ENCODE measurements around the gene HMGXB3.

The HMGXB3 gene

DNA sequence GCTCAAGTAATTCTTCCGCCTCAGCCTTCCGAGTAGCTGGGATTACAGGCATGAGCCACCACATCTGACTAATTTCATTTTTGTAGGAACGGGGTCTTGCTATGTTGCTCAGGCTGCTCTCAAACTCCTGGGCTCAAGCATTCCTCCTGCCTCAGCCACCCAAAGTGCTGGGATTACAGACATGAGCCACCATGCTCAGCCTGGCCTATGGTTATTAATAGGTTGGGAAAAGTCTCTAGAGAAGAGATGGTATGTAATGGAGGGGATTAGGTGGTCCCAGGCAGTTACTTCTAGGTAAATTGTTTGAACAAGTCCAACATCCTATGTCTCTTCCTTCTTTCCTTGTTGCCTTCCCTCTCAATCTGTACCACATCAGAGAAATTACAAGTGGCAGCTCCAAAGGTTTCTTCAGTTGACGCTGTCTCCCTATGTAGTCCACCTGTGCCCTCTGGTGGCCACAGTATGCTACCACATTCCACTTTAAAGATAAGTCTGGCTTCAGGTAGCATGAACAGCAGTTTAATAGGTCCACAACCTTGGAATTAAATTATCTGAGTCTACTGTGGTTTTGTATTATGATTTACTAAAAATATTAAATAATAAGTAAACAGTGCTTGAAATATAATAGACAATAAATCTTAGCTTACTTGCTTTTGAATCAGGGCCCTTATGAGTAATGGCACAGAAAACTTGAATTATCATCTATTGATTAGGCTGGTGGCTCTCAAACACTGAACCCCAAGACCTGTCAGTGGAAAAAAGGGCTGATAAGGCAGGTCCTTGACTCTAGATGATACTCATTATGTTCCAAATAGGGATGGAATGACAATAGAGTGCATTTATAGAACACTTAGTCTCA is 9.8 kb upstream of the HMGXB3 start:
- DNase-seq (ENCODE audit: low read depth): peak; percentile 78

DNA sequence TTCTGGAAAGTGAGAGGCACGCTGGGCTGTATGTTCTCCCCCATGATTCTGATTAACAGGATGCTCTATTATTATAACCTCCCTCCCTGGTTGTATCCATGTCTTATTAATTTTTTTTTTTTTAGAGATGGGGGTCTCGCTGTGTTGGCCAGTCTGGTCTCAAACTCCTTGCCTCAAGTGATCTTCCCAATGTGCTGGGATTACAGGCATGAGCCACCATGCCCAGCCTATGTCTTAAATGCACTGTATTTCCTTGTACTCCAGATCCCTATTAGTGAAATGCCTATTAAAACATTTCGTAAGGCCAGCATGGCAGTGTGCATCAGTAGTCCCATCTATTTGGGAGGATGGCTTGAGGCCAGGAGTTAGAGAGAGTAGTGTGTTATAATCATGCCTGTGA is 7.1 kb upstream of the HMGXB3 start:
- DNase-seq (ENCODE audit: low read depth): peak; percentile 16

DNA sequence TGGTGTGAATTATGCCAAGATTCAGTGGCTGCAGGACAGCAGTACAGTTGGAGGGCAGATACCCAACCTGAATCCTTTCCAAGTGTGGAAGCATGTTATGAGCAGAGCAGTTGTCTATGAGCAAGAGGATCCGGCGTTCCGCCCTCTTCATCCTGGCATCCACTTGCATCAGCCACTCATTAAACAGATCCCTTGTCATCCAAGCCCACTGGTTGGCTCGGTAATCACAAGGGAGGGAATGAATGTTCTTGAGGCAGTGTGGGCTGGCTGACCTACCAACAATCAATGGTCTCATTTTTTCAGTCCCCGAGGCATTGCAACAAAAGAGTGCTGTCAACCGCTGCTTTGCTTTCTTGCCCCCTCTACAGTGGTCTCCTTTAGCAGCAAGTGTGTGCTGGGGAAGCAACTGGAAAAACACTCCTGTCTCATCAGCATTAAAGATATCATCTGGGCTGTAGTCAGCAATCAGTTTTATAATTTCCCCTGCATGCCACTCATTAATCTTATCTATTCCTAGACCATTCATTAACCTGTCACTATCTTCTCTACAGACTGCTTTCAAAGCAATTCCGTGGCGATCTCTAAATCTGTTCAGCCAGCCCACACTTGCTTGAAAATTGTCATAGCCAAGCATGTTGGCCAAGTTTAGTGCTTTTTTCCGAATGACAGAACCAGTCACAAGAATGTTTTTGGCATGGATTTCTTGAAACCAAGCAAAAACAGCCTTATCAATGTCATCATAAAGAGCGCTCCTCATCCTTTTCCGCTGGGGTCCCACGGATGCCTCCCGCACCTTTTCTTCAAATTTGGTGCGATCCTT is 4.9 kb upstream of the HMGXB3 start:
- DNase-seq (ENCODE audit: low read depth): no peak

DNA sequence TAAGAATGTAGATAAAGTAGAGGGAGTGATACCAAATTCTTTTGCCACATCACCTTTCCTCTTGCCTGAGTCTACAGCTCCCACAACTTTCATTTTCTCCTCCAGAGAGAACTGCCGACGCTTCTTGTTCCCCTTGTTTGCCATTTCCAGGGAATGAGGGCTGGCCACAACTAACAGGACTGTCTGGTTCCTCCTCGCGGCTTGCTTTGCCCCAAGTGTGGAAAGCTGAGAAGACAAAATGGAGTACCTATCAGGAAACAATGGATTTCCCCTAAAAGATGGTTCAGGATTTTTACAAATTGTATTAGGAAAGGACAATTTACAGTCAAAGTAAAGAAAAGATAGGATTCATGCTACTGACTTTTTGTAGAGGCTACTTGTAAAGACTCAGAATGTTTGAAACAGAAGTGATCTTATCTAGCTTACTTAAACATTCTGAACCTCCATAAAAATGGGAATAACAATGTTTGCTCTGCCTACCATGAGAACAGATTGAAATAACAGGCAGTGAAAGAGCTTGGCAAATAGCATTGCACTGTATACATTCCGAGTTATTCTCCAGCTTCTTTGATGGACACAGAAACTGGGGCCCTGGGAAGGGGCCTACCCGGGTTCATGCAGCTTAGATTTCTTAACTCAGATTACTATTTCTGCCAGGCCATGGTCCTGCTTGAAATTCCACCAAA is 4.2 kb upstream of the HMGXB3 start:
- no peak for DNase-seq (ENCODE audit: low read depth)

DNA sequence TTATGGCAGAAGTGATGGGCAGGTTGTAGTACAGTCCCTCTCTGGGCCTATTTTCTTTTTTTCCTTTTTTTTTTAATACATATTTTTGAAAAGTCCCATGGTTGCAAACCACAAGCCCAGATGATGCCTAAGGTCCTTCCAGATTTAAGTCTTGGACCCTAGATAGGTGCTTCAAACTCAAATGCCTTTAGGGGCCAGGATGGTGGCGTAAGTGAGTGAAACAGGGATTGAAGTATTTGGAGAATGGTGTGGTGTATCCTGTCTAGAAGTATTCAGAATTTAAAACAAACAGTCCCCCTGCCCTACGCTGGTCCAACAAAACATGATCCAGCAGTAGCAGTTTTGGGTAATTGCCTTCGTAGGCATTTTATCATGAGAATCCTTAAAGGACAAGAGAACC is 2.3 kb upstream of the HMGXB3 start:
- no peak for DNase-seq (ENCODE audit: low read depth)

DNA sequence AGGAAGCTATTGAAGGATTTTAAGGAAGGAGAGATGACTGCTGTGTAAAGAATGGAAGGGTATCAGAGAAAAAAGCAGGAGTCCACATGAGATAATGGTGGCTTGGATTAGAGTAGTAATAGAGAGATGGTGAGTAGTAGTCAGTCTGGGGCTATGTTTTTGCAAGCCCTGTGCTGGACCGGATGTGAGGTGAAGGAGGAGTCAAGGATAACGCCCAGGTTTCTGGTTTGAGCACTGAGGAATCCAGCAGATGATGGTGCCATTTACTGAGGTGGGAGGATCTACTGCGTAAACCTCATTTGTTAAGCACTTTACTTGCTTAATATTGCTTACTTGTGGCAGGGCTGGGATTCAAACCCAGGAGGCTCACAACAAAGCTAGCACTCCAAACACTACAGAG is 1.2 kb upstream of the HMGXB3 start:
- DNase-seq (ENCODE audit: low read depth): no peak

DNA sequence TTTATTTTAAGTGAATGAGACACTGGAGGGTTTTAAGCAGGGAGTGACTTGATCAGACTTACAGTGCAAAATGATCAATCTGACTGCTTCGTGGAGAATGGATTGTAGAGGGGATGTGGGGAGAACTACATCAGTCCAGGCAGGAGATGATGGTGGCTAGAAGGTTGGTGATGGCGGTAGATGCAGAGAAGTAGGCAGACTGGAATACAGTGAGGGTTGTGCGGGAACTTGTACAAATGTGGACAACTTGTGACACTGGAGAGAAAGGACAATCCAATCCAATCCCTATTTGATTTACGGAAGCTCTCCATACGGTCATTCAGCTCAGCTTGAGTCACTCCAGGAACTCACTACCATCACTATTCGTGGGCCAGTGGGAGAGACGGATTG is 678 bp upstream of the HMGXB3 start:
- no peak for DNase-seq (ENCODE audit: low read depth)

DNA sequence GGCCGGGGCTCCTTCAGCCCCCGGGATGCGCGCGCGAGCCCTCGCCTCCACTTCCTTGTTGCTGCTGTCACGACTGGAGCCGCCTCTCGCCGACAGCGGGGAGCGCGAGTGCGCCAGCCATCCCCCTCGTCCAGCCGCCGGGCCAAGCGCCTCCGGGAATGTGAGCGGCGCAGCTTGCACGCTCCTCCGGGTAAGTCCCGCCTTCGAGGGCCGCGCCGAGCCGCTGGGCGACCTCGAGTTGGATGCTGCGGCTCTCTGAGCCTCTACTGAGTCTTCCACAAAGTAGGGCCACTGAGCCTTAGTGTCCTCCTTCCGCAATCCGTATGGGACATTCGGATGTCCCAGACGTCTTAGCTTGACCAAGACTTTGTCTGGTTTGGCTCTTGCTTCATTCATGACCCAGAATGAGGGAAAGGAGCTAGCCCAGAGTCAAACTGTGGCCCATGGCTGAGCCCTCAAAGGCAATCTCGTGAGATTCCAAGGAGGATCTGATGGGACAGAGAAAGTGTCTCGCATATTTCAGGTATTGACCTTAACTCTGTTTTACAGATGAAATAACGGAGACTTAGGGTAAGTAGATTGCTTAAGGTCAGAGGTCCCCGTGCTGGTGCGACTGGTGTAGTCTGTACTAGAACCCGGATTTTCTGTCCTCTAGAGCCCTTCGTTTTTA is 586 bp downstream of the HMGXB3 start:
- DNase-seq (ENCODE audit: low read depth): peak; percentile 59

DNA sequence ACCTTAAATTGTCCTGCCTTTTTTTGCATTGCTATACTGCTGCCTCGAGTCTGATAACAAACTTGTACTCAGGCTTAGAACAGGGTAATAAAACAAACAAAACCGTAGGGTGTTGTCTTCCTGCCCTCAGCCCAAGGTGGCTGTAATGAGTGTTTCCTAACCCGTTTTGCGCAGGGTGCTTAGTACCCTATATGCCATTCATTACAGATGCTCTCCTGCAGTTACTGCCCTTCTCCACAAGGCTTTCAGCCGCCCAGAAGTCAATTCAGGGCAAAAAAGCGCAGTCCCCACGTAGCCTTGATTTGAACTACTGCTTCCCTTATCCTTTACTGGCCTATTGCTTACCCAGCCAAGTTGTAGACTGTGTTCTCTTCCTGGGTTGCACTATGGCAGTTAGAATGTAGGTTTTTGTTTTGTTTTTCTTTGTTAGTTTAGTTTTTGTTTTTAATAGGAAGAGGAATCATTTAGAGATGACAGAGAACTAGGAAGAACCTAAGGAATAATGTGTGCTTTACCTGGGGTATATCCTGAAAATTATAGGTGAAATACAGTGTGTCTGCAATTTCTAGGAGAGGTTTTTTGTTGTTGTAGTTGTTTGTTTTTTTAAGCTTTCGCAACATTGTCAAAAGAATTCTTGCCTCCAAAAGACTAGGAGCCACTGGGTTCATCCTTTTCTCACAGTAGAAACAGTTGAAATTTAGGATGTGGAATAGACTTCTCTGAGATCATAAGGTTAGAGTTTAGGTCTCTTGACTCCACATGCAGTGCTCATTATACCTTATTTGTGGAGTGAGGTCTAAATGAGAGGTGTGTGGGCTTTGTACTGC is 1.3 kb downstream of the HMGXB3 start:
- DNase-seq (ENCODE audit: low read depth): peak; percentile 82

DNA sequence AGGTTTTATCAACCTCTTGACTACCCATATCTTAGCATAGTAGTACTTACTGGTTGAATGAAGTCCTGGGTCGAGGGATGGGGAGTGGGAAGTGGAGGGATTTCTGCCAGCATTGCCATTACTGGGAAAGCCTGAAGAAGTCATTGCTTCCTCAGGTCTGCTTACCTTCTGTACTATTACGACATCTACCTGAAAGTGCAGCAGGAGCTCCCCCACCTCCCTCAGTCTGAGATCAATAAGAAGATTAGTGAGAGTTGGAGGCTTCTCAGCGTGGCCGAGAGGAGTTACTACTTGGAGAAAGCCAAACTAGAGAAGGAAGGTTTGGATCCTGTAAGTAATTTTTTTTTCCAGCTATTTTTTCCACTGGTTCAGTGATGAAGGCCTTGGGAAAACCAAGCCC is 5.8 kb downstream of the HMGXB3 start:
- DNase-seq (ENCODE audit: low read depth): no peak

DNA sequence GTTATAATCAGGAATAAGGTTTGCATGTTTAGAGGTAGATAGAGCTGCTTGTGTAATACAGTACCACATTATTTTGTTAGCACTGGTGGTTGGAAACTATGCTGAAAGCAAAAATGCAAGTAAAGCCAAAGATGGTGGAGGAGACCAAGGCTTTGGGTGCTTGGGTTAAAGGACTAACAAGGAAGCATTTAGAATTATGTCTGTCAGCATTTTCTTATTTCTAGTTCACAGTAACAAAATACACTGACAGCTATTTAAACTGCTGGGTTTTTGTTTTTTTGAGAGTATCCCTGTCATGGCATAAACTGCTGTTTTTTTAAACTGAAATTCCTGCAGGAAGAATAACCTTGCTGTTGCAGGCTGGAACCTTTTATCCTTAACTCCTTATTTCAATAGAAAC is 6.5 kb downstream of the HMGXB3 start:
- DNase-seq (ENCODE audit: low read depth): no peak

DNA sequence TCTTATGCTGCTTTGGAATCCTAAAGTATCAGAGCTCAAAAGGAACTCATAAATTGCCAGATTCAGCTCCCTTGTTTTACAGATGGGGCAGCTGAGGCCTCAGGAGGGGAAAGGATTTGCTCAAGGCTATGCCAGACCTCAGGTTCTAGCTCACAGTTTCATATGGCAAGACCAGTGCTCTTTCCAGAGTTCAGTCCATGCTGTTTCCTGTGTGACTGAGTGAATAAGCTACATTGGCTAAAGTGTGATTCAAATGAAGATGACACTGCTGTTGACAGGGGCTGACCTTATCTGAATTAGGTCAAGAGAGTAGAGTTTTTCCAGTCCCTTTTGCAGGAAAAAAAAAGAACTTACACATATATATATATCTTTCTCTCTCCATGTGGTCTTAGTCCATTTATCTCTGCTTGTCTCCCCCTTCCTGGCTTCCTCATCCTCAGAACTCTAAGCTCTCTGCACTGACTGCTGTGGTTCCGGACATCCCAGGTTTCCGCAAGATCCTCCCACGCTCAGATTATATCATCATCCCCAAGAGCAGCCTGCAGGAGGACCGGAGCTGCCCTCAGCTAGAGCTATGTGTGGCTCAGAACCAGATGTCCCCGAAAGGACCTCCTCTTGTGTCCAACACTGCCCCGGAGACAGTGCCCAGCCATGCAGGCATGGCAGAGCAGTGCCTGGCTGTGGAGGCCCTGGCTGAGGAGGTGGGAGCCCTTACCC is 9.3 kb downstream of the HMGXB3 start:
- peak; percentile 72 for DNase-seq (ENCODE audit: low read depth)

DNA sequence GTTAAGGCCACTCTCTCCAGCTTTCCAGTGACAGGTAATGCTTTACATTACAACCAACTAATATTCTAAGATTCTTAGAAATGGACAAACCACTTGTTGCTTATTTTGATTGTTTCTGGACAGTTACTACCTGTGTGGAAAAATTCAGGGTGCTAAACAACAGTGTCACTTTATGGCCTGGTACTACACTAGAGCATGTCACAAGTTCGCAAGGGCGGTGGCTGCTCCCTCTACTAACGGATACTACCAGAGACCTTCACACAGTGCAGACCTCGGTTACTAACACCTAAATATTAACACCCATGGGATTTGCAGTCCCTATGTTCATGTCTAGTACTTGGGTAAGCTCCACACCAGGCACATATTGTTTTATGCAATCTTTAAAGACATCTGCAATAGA is 13.4 kb downstream of the HMGXB3 start:
- no peak for DNase-seq (ENCODE audit: low read depth)

DNA sequence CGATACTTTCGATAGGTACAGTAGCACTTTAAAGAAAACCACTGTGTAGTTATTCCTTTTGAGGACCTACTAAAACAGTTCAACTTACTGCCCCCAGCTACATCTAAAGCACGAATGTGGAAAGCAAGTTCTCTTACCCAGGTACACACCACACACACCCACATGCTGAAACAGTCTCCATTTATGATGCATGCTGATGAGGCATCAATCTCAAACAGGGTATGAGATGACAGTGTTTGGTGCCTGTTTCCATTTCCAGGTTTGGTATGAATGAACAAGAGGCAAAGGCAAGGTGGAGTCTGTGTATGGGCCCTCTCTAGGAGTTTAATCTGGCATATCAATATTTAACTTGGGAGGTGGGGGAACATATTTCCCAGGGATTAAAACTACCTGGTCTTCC is 13.9 kb downstream of the HMGXB3 start:
- DNase-seq (ENCODE audit: low read depth): no peak

DNA sequence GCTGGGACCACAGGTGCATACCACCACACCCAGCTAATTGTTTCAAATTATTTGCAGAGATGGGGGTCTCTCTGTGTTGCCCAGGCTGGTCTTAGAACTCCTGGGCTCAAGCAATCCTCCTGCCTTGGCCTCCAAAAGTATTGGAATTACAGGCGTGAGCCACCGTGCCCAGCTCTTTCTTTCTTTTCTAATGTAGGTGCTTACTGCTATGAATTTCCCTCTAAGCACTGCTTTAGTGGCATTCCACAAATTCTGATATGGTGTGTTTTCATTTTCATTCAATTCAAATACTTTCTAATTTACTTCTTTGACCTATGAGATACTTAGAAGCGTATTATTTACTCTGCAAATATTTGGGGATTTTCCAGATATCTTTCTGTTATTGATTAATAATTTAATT is 14.9 kb downstream of the HMGXB3 start:
- no peak for DNase-seq (ENCODE audit: low read depth)

DNA sequence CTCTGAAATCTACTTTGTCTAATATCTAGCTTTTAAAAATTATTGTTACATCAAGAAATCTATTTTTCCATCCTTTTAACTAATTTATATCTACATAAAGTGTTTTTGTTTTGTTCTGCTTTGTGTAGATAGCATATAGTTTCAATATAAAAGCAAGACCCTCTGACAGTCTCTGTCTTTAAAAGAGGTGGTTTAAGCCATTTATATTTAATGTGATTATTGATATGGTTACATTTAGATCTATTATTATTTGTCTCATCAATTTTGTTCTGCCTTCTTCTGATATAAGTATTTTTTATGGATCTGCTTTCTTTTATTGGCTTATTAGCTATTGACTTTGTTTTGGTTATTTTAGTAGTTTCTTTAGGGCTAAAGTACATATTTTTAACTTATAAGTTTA is 16.0 kb downstream of the HMGXB3 start:
- no peak for DNase-seq (ENCODE audit: low read depth)

DNA sequence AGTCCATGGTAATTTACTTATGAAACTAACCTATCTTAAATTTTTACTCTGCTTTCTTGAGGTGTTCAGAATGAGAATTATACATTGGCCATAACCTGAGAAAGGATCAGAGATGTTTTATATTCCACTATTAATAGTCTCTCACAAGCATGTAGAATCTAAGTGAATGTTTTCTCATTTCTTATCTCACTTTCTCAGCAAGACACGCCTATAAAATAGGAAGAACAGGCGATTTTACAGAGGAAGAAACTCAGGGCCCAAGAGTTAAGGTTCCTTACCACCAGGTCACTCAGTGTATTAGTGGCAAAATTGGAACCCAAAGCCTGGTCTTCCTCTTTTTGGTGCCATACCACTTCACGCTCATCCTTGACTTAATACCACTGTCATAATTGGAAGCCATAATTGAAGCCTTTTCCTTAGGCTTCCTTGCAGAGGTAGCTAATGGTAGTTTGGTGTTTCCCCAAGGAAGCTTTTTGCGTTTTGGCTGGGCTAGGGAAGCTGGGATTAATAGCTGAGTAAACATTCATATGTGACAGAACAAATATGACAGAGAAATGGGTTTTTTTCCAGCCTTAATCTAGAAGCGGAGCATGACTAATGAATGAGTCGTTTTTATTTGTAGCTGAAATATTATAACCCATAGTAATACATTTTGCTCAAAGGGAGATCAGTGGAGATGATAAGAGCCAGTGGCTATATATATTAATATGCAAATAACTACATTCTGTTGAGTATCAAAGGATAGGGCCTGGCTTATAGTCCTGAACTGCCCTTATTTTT is 16.9 kb downstream of the HMGXB3 start:
- DNase-seq (ENCODE audit: low read depth): peak; percentile 66

DNA sequence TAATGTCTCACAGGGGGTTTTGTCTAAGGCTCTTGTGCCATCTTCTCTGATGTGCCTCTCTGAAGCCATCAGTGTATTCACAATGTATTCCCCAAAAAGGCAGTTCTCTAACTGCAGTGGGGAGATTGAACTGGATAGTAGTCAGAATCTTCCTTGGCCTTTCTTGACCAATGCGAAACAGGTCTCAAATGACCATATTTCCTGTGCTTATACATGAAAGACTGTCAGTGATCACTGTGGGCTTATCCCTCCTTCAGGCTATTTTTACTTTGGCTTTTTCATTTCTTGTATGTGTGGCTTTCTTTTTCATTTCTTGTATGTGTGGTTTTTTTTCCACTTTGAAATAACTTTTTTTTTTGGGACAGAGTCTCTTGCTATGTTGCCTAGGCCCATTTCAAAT is 19.7 kb downstream of the HMGXB3 start:
- no peak for DNase-seq (ENCODE audit: low read depth)

DNA sequence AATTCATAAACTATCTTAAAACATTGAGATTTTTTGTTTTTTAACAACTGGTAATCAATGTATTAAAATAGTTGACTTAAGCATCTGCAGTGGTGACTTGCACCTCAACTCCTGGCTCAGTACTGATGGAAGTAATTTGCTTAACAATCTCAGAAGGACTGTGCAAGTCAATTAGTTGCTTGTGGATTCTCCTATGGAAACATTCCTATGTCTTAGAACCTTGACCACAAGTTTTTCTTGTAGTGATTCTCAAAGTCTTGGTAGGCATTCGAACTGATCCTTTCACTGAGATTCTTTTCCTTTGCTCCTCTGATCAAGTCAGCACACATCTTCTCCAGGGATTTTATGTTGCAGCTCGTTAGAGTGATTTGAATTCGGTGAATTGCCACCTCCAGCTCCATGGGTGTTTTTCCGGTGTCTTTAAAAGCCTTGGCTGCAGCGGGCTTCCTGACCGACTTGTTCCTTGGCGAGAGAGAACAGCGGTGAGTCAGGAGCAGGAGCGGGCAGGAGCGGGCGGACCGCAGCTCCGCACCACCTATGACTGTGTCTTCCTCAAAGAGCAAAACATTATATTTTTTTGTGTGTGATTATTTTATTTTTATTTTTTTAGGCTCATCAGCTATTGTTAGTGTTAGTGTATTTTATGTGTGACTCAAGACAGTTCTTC is 21.1 kb downstream of the HMGXB3 start:
- peak; percentile 55 for DNase-seq (ENCODE audit: low read depth)

Data from EH (cell line).